NCI-H526 treated with DMSO at 0.1 percent for 48 hours (cell line): ENCODE results near the gene ACR.
"Not testable (repeated sequence)": the region's sequence is repeated elsewhere in the genome, so short reads cannot be mapped to it uniquely, and the experiment has no call there.

Experiments used
- DNase-seq: peaks from one replicate; lab custom pipeline; 2025; lab: John Stamatoyannopoulos, UW

ACR gene

GRCh38 chr22:50732681-50733080, 5.3 kb upstream of the ACR start:
- no peak for DNase-seq

- no peak for DNase-seq
Measured at GRCh38 chr22:50733521-50734342, 4.3 kb upstream of the ACR start.

GRCh38 chr22:50734343-50734771, 3.6 kb upstream of the ACR start:
- no peak for DNase-seq

GRCh38 chr22:50734986-50735738, 2.8 kb upstream of the ACR start:
- DNase-seq: no peak

GRCh38 chr22:50735739-50736030, 2.3 kb upstream of the ACR start:
- no peak for DNase-seq

GRCh38 chr22:50738649-50739227, 734 bp downstream of the ACR start:
- DNase-seq: no peak

GRCh38 chr22:50739279-50739691, 1.3 kb downstream of the ACR start:
- DNase-seq: no peak

GRCh38 chr22:50739894-50740293, 1.9 kb downstream of the ACR start:
- no peak for DNase-seq

GRCh38 chr22:50740714-50741113, 2.7 kb downstream of the ACR start:
- DNase-seq: not testable (repeated sequence)

- not testable (repeated sequence) for DNase-seq
Measured at GRCh38 chr22:50744424-50744823, 6.4 kb downstream of the ACR start.

GRCh38 chr22:50747521-50747920, 9.5 kb downstream of the ACR start:
- DNase-seq: not testable (repeated sequence)

- DNase-seq: not testable (repeated sequence)
Measured at GRCh38 chr22:50748630-50749029, 10.6 kb downstream of the ACR start.

GRCh38 chr22:50749302-50750074, 11.5 kb downstream of the ACR start:
- DNase-seq: not testable (repeated sequence)

- not testable (repeated sequence) for DNase-seq
Measured at GRCh38 chr22:50755251-50755650, 17.2 kb downstream of the ACR start.

- DNase-seq: not testable (repeated sequence)
Measured at GRCh38 chr22:50756406-50756805, 18.4 kb downstream of the ACR start.

- DNase-seq: peak; percentile 18
Measured at GRCh38 chr22:50756949-50757491, 19.0 kb downstream of the ACR start.

GRCh38 chr22:50759597-50760341, 21.8 kb downstream of the ACR start:
- DNase-seq: not testable (repeated sequence)

GRCh38 chr22:50761829-50762228, 23.8 kb downstream of the ACR start:
- DNase-seq: not testable (repeated sequence)

GRCh38 chr22:50764288-50764687, 26.3 kb downstream of the ACR start:
- not testable (repeated sequence) for DNase-seq

GRCh38 chr22:50775132-50775531, 37.1 kb downstream of the ACR start:
- DNase-seq: peak; percentile 43

GRCh38 chr22:50777631-50778030, 39.6 kb downstream of the ACR start:
- DNase-seq: not testable (repeated sequence)
